ENCODE data around the gene MPI.
"Not testable (repeated sequence)": the region's sequence is repeated elsewhere in the genome, so short reads cannot be mapped to it uniquely, and the experiment has no call there.

MPI gene

DNA sequence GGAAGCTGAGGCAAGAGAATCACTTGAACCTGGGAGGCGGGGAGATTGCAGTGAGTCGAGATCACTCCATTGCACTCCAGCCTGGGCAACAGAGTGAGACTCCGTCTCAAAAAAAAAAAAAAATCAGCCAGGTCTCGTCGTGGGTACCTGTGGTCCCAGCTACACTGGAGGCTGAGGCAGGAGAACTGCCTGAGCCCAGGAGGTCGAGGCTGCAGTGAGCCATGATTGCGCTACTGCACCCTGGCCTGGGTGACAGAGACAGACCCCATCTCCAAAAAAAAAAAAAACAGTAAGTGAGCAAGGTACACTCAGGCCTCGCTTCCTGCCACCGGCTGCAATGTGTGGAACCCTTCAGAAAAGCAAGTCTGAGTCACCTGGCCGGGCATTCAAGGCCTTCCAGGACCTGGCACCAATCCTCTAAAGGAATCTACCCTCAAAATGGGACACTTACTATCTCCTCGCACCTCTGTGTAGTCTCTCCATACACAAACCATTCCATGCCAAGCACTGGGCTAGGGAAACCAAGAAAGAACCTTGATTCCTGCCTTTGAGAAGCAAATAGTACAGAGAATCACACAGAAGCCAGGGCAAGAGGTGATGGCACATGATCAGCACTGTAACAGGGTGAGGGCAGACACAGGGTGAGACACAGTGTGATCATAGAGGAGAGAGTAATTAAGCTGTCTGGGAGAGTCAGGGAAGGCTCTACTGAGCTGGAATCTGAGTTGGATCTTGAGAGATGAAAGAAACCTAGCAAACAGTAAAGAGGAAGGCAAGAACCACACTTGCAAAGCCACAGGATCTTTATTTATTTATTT lies 26.4 kb upstream of the MPI start:
- DNase-seq (ENCODE audit: low spot score): no peak

DNA sequence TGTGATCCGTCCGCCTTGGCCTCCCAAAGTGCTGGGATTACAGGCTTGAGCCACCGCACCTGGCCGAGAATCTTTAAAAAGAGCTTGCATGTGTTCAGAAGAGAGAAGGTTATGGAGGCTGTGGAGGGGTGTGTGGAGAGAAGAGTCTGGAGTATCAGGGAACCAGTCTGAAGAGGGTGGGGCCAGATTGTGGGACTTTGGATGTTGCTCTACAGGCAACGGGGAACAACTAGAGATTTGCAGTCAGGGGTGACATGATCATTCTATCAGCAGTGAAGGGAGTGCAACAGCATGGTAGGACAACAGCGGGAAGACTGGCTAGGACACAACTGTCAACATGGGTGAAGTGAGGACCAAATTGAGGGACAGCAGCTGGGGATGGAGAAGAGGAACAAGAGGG lies 25.5 kb upstream of the MPI start:
- DNase-seq (ENCODE audit: low spot score): no peak

DNA sequence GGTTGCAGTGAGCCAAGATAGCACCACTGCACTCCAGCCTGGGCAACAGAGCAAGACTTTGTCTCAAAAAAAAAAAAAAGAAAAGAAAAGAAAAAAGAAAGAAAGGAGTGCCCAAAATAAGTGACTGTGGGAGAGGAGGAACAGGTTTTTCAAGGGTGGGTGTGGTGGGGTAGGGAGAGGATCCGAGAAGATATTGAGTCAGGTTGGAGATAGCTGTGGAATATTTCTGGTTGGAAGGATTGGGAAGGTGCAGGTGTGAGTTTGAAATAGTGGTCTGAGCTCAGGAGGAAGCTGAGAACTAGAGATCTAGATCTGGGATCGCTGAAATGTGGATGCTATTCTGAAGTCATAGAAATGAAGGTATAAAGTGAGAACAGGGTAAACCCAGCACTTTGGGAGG lies 24.5 kb upstream of the MPI start:
- DNase-seq (ENCODE audit: low spot score): no peak

DNA sequence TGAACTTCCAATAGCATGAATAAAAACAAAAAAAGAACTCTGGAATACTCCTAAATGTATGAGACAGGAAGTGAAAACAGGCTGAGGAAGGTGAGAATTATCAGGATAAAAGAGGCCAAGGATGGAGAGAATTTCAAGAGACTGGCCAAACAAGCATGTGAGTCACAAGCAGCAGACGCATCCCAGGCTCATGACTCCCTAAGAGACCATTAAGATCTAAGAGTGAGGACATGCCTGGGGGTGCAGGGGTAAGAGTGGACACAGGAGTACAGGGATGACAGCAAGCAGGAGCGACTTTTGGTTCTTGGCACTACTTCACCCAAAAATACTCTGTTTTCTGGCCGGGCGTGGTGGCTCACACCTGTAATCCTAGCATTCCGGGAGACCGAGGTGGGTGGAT lies 23.8 kb upstream of the MPI start:
- no peak for DNase-seq (ENCODE audit: low spot score)

DNA sequence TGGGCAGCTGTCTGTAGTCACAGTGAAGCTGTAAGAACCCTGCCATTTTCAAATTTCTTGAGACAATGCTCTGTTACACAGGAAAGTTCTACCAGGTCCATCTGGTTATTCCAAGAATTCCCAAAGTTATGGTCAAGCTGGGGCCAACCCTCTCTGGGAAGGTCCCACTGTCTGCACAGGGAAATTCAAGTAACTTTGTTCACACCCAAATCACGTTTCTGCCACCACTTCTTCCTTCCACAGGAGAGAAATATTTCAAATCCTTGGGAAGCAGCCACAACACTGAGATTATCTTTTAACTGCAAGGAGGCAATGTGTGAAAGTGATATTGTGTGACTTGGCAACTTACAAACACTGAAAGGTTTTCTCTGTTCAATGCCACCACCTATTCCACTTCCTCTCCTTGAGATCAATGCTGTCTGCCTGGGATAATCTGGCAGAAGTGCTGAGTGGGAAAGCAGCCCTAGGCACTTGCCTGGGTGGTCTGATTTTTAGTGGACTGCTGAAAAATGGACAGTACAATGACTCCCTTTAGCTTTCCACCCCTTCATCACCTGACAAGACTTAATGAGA lies 22.3 kb upstream of the MPI start:
- DNase-seq (ENCODE audit: low spot score): no peak

DNA sequence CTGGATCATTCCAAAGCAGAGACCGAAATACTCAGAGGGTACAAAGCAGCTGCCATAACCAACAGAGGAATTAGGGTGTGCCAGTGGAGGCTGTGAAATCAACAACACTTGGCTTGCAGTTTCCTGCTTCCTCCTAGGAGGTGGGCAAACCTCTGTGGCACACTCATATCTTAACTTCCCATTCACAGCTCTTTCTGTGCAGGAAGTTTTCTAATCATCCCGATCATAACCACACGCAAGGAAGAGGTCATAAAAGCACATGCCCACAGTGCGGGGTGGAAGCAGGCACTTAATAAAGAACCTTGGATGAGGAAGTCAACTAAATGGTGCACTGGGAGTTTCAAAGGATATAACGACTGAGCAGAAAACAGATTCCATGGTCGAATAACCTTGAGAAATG lies 21.8 kb upstream of the MPI start:
- DNase-seq (ENCODE audit: low spot score): no peak

DNA sequence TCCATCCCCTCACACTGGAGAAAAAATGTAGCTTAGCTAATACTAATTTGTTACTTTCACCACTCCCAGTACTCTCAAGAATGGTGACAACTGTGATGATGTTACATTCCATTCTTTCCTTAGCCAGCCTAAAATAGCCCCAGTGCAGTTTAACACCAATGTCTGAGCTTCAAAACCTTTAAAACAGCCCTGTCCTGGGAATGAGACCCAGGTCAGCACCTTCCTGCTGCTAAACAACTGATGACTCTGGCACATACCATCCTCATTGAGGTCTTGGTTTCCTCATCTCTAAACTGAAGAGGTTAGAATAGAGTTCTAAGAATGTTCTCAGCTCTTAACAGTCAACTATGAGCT lies 20.5 kb upstream of the MPI start:
- no peak for DNase-seq (ENCODE audit: low spot score)

DNA sequence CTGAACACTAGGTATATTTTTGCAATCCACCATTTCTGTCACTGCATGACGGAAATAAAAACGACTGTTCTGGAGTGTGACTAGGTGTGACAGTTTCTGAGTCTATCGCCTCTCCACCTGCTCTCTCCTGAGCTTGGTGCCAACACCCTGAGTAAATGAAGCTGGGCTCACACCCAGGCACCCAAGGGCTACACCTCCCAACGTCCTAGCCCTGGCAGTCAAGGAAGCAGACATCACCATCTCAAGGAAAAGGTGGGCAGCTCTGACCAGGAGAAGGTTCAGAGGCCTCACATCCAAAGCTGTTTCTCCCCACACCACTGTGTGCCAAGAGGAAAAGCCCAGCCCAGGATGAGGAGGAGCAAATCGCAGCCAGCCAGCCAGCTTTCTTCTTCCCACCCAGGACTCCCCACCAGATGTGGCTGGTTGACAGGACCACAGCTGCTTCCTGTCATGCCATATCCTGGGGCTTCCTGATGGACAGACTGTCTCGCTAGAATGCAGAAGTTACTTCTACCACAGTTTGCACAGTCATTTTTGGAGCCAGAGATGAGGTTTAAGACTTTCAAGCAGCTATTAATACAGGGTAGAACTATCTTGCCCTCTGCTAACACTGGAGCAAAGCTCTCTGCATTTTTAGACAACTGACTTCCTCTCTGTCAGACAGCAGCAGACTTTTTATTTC lies 20.0 kb upstream of the MPI start:
- no peak for DNase-seq (ENCODE audit: low spot score)

DNA sequence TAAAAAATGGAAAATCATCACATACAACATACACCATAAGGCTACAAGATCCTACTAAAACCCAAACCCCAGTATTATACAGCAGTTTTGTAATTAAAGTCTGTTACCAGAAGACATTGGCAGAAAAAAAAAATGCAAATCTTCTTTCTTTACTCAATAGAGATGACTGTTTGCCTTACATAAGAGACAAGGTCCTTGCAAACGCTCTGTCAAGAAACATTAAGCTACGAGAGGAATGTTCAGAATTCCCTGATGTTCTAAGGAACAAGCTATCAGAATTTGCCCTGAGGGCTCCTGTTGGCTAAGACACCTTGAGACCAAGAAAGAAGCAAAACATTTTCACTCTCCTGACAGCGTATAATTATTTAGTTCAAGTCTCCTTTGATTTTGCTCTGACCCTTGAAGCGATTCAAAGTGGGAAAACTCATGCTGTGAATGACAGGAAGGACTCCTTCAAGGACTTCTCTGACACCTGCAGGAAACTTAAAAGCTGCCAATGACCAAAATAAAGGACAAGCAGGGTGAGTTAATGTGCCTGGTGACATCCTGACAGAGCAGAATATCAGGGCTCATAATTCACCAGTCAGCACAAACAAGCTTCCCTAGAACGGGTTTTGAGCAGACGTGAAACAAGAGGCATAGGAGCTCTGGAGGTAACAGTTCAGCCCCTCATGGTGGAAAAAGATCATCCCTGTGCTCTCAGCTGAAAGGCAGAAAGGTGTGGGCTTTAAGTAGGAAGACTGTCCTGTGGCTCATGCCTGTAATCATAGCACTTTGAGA lies 19.2 kb upstream of the MPI start:
- no peak for DNase-seq (ENCODE audit: low spot score)

DNA sequence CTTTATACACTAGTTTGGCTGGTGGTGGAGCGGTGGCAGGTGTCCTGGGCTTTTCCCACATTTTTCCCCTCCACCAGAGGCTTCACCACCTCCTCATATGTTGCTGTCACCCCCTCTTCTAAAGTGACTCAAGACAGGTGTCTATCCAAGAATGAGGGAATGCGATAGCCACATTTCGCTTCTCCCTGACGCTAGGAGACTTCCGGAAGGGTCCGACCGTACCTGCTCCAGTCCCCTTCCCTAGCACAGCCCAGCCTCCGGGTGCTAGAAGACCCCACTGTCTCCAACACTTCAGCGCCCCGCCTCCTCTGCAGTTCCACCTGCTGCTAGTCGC lies 17.2 kb upstream of the MPI start:
- no peak for DNase-seq (ENCODE audit: low spot score)

DNA sequence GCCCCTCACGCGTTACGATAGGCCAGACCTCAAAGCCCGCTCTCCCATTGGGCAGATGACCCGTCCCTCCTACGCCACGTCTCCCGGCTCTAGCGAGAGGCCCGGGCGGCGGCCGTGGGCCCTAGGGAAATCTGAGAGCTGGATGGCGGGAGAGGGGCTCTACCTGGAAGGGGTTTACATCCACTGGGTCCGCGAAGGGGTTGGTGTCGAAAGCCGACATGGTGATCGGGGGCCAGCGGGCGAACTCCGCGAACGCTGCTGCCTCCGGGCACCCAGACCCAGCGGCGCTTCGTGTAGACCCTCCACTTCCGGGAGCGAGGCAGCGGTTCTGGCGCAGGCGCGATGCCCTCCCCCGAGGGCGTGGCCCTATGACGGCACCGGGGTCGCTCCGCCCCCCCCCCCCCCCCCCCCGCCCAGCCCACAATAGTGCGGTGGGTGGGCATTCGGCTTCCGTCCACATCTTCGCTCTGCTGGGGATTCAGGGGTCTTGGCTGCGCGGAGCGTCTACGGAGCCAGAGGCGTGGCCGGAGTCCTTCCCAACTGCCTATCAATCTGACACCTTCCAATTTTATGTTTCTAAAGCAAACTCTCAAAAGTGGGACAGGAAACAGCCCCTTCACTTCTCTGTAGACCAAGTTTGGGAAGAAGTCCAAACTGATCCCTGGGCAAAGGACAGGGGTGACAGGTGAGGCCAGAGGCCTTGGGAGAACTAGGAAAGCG lies 16.6 kb upstream of the MPI start, which contains the start of gene SCAMP2:
TSS of gene SCAMP2 (minus strand) at position 330 of the 720 bp plus-strand sequence. CDS start at position 220, 110 bp downstream.
- peak; percentile 96 for DNase-seq (ENCODE audit: low spot score)

DNA sequence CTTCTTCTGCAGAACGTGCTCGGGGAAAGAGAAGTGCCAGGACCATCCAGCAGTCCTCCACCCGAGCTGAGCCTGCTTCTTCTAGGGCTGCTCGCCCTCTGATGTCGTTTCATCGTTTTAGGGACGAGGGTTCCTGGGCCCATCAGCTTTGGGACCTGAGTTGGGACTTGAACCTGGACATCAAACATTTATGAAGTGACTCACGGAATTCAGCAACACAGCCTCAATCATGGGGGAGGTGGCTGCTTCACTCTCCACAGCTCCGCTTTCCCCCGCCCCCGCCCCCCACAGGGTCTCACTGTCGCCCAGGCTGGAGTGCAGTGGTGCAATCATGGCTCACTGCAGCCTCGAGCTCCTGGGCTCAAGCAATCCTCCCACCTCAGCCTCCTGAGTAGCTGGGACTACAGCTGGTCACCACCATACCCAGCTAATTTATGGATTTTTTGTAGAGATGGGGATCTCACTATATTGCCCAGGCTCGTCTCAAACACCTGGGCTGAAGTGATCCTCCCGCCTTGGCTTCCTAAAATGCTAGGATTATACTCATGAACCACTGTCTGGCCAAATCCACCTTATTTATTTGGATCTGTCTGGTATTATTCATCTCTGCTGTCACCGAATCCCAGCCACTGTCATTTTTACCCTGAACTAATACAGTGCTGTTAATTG lies 16.0 kb upstream of the MPI start:
- DNase-seq (ENCODE audit: low spot score): no peak

DNA sequence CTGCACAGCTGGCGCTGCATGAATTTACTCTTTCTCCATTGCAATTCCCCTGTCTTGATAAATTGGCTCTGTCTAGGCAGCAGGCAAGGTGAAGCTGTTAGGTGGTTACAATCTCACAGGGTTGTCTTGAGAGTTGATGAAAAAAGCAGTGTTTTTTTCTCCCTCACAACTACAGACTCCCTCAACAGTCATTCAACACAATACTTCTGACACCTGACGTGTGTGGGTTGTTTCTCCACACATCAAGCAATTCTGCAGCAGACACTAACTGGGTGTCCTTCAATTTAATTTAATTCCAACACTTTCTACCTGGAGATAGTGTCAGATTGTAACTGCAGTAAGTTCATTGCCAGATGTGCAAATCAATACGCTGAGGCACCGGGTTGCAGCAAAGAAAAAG lies 11.6 kb upstream of the MPI start:
- no peak for DNase-seq (ENCODE audit: low spot score)

DNA sequence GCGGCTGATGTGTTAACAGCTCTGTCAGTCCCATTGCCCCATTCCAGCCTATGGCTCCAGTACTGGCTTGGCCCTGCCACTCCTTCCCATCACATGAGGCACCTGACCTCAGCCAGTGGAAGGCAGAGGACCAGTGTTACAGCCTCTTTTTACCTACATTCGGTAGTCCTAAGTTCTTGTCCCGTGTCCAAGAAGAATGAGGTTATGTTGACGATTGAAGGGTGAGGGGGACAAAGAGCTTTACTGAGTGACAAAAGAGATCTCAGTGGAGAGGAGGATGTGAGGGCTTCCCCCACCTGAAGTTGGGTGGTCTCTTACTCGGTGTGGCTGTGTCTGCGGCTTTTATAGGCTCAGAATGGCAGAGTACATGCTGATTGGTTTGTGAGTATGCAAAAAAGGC lies 7.3 kb upstream of the MPI start:
- no peak for DNase-seq (ENCODE audit: low spot score)

DNA sequence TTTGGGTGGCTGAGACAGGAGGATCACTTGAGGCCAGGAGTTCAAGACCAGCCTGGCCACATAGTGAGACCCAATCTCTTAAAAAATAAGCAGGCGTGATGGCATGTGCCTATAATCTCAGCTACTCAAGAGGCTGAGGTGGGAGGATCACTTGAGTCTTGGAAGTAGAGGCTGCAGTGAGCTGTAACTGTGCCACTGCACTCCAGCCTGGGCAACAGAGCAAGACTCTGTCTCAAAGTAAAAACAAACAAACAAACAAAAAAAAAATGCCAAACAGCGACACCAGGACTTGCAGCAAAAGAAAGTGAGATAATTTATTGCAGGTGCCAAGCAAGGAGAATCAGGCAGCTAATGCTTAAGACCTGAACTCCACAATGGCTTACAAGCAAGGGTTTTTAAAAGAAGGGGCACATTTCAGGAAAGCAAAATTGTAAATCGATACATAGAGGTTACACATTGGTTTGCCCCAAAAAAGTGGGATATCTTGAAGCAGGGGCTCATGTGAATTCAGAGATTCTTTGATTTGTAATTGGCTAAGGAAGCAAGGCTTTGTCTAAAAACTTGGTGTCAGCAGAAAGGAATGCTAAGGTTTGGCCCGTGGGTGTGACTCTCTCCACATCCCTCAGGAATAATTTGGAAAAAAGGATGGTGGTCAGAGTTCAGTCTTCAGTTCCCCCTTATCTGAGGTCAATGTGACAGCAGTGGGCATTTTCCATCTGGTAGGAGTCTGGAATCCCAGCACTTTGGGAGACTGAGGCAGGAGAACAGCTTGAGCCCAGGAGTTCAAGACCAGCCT lies 5.2 kb upstream of the MPI start:
- DNase-seq (ENCODE audit: low spot score): no peak

DNA sequence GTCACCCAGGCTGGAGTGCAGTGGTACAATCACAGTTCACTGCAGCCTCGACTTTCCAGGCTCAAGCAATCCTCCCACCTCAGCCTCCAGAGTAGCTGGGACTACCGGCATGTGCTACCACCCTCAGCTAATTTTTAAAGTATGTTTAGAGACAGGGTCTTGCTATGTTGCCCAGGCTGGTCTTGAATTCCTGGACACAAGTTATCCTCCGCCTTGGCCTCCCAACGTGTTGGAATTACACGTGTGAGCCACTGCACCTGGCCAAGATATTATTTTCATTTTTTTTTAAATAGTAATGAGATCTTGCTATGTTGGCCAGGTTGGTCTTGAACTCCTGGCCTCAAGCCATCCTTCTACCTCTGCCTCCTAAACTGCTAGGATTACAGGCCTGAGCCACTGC lies 4.4 kb upstream of the MPI start:
- no peak for DNase-seq (ENCODE audit: low spot score)

DNA sequence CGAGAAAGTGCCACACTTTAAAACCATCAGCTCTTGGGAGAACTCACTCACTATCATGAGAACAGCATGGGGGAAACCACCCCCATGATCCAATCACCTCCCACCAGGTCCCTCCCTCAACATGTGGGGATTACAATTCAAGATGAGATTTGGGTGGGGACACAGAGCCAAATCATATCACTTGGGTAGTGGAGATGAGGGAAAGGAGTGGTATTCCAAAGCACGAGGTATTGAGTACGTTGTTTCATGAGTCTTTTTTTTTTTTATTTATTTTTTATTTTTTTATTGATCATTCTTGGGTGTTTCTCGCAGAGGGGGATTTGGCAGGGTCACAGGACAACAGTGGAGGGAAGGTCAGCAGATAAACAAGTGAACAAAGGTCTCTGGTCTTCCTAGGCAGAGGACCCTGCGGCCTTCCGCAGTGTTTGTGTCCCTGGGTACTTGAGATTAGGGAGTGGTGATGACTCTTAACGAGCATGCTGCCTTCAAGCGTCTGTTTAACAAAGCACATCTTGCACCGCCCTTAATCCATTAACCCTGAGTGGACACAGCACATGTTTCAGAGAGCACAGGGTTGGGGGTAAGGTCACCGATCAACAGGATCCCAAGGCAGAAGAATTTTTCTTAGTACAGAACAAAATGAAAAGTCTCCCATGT lies 2.2 kb upstream of the MPI start:
- DNase-seq (ENCODE audit: low spot score): not testable (repeated sequence)

DNA sequence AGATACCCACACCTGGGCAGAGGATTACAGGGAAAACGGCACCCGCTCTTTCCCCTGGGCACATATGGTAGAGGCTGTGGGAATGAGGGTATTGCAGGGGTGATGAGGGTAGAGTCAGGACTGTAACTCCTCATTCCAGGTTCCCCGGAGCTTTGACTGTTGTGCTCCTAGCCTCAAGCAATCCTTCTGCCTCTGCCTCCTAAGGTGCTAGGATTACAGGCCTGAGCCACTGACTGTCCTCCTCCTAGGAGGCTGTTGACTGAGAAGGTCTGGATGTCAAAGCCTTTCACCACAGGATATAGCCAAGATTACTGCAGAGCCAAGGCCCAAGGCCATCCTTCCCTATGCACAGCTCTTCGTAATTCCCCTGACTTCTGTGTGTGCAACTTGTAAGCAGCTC lies 1.1 kb upstream of the MPI start:
- no peak for DNase-seq (ENCODE audit: low spot score)

DNA sequence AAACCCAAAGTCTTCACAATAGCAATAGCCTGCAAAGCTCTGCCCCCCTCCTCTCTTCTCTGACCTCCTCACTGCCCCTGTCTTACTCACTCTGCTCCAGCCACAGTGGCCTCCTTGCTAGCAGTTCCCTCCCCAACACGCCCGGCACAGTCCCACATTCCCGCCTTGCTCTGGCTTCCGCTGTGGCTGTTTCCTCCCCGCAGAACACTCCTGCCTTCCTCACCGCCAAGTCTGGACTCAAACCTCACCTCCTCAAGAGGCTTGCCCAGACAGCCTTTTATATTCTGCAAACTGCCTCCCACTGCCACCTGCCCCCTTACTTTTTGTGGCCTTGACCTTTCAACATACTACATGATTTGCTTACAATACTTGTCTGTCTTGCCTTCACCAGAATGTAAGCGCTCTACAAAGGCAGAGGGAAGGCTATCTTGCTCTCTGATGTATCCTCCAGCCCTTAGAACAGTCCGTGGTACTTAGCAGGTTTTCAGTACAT lies 406 bp upstream of the MPI start:
- DNase-seq (ENCODE audit: low spot score): peak; percentile 62

DNA sequence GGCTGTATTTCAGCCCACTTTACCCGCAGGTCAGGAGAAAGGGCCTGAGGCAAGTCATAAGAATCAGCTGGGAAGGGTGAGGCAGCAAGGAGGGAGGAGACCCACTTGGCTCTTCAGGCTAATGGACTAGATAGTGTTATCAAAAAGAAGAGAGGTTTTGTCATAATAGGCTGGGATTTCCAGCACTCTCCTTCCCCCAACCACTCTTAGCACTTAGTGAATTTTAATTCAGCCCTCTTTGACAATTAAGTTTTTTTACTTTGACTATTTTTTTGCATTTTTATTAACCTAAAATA lies 771 bp downstream of the MPI start:
- no peak for DNase-seq (ENCODE audit: low spot score)

Measured in ecto neural progenitor cell (in vitro differentiated cells).